BJ (cell line): ENCODE data around the gene ATRNL1. TPM values are rescaled to one million over a fixed set of nuclear protein-coding genes. Genes with fewer than 3 reads are reported as not detected.
A peak's percentile ranks its signal among the peaks of the same experiment; 100 is the strongest.

ENCODE experiments used
- CTCF ChIA-PET: fragments of 350-600 bp; formaldehyde crosslinking; extraction: SDS; loops from one replicate; lab custom pipeline; 2021; ENCODE audit warnings: antibody characterized with exemption, inconsistent platforms; lab: Yijun Ruan, JAX
- POLR2A ChIA-PET: fragments of 300-600 bp; sonication (Branson Sonifier 250); formaldehyde crosslinking; extraction: SDS; loops from one replicate; lab custom pipeline; 2021; ENCODE audit warnings: antibody characterized with exemption; lab: Charles Lee
- DNase-seq: peaks from one replicate; pipeline ENCODE4 v3.0.0-alpha.2; 2011; ENCODE audit warnings: low read depth
- H3K27me3 ChIP-seq: 2 replicates; pipeline ENCODE4 v1.6.0; 2011; ENCODE audit warnings: low read length; ENCODE audit not compliant: control insufficient read depth, insufficient read depth
- H3K36me3 ChIP-seq: 2 replicates; pipeline ENCODE4 v1.5.1; 2011; ENCODE audit warnings: low read length; ENCODE audit not compliant: control insufficient read depth, insufficient read depth
- H3K4me3 ChIP-seq: 2 replicates; pipeline ENCODE4 v1.5.1; 2011; ENCODE audit warnings: low read depth, mild to moderate bottlenecking, control low read depth, low read length
- polyA plus RNA-seq: library from polyadenylated mRNA; depleted of rRNA; stranded (reverse); fragments of >200 nt; gene quantifications from 2 replicates; pipeline ENCODE4 v1.2.3, GENCODE V29; 2011
- TF ChIP-seq, protein P1 (sequence below): IDR thresholded peaks from 2 replicates; pipeline ENCODE4 v1.5.1; 2011; ENCODE audit warnings: low read depth, mild to moderate bottlenecking, control low read depth, inconsistent platforms, low read length, moderate library complexity; ENCODE audit not compliant: insufficient read depth

ATRNL1 gene
- polyA plus RNA-seq, 1 experiment, result not detected

DNA sequence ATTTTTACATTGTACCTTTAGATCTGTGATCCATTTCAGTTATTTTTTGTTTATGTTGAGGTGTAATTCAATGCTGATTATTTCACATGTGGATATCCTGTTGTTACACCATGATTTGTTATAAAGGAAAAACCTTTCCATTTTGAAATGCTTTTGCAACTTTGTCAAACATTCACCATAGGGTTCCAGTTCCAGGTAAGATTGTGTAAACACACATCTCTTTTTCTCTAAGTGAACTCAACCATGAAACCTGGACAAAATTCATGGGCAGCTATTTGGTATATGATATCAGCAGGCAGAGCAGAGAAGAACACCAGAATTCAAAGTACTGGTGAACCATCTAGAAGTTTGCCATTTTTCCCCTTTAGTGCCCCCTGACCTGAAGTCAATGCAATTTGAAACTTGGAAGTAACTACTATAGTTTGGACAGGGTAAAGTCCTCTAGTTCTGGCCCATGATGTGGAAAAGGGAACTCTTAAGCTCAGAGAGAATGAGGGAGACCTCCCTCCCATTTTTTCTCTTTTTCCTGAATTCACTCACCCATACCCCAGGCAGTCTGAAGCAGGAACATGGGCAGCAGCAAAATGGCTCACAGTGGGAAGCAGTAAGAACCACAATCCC is 446.1 kb downstream of the ATRNL1 start:
- POLR2A ChIA-PET, result no interaction called here

DNA sequence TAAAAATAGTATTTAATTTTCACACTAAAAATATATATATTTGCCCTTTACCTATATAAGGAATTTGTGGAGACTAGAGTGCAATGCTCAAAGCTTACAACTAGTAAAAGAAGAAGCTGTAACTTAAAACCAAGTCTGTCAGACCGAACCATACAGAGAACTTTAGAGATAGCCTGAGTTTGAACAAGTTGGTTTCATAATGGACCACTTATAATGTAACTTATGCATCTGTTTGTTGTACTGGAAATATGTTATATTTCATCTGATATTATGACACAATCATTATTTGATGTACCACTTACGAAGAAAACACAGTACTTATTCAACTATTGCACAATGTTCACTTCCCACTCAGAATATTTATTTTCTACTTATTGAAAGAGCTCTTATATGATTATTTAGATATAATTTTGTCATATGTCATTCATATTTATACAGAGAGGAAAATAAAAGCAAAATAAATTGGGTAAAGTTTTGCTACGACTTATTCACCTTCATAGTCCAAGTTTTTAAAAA is 462.8 kb downstream of the ATRNL1 start:
- Histone ChIP-seq H3K27me3 (no peaks in the 10 kb centered on the region), H3K4me3 (no peak overlapping the region), H3K36me3 (no peaks in the 10 kb centered on the region)
- TF ChIP-seq, protein P1, sequence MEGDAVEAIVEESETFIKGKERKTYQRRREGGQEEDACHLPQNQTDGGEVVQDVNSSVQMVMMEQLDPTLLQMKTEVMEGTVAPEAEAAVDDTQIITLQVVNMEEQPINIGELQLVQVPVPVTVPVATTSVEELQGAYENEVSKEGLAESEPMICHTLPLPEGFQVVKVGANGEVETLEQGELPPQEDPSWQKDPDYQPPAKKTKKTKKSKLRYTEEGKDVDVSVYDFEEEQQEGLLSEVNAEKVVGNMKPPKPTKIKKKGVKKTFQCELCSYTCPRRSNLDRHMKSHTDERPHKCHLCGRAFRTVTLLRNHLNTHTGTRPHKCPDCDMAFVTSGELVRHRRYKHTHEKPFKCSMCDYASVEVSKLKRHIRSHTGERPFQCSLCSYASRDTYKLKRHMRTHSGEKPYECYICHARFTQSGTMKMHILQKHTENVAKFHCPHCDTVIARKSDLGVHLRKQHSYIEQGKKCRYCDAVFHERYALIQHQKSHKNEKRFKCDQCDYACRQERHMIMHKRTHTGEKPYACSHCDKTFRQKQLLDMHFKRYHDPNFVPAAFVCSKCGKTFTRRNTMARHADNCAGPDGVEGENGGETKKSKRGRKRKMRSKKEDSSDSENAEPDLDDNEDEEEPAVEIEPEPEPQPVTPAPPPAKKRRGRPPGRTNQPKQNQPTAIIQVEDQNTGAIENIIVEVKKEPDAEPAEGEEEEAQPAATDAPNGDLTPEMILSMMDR, result no peak
- POLR2A ChIA-PET, result no interaction called here
- DNase-seq, result no peak
- CTCF ChIA-PET, result no interaction called here

More for the DNA sequence above, 446.1 kb downstream of the ATRNL1 start:
- CTCF ChIA-PET, result no interaction called here
- no peak for DNase-seq
- Histone ChIP-seq H3K36me3 (no peaks in the 10 kb centered on the region), H3K27me3 (no peaks in the 10 kb centered on the region), H3K4me3 (no peak overlapping the region)
- TF ChIP-seq, protein P1, result no peak

DNA sequence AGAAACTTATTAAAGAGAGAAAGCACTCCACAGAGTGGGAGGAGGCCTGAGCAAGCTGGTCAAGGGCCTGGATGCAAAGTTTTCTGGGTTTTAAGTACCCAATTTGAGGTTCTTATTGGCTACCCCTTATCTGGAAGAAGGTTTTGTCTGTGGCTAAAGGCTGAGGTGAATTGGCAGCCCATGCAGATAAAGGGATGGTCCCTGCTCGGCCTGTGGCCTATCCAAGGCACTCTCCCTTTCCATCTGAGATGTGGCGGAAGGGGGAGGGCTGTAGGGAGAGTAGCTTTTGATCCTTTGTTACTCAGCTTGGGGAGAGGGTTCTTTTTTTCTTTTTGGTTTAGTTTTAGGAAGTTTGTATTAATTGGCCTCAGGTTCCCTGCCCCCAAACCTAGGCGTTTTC is 465.1 kb downstream of the ATRNL1 start:
- no peaks in the 10 kb centered on the region for H3K36me3 ChIP-seq
- ChIA-PET POLR2A (no interaction called here), CTCF (no interaction called here)
- H3K4me3 ChIP-seq, result no peak overlapping the region
- TF ChIP-seq, protein P1, result no peak
- no peaks in the 10 kb centered on the region for H3K27me3 ChIP-seq
- DNase-seq, result no peak

DNA sequence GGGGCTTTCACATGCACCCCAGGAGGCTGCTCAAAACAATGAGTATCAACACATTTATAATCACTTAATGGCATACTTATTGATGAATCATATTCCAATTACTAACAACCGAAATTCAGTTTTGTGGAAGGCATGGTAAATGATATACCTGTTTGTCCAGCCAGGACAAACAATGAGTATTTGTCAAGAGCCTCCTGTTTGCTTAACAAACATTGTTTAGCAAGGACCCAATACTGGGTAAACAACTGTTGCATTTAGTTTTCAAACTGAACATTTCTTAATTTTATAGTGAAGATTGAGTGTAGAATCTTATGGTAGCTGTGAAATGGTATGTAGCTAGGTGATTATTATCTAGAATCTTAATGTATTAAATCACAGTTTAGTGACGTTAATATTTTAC is 473.7 kb downstream of the ATRNL1 start:
- H3K27me3 ChIP-seq, result no peaks in the 10 kb centered on the region
- ChIA-PET CTCF (no interaction called here), POLR2A (no interaction called here)
- H3K36me3 ChIP-seq, result no peaks in the 10 kb centered on the region
- no peak overlapping the region for H3K4me3 ChIP-seq
- TF ChIP-seq, protein P1, result no peak
- DNase-seq, result no peak

DNA sequence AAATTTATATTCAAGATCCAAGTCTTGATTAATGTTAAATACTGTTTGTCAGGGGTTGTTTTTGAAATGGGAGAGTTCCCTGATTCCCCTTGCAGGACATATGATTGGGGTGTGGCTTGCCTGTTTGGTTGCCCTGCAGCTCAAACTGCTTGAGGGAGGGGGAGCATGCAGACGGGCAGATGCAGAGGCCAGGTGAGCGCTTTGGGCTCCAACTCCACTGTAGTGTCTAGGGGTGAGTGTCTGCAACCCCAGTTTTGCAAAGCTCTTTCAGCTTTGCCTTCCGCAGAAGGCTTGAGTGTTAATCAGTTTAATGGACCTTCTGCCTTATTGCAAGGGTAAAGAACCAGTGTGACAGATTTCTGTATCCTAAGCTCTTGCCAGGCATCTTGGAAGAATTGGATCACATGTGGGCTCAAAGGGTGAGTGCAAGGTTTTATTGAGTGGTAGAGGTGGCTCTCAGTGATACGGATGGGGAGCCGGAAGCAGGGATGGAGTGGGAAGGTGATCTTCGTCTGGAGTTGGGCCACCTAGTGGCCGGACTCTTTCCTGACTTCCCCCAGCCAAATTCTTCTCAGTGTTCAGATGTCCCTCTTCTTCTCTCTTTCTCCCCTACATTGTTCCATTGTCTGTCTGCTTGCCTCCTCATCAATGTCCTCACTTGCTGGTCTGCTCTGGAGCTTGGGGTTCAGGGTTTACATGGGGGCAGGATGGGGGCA is 479.7 kb downstream of the ATRNL1 start:
- TF ChIP-seq, protein P1, result peak; percentile 32; the same call in 1 of the 2 replicates
- ChIA-PET CTCF (interaction anchor here (0.8 kb wide), 2 partner anchors 11 to 19 kb away, joined by 3 to 4 read pairs; no protein-coding TSS in a partner anchor), POLR2A (no interaction called here)
- H3K27me3 ChIP-seq, result no peaks in the 10 kb centered on the region
- H3K36me3 ChIP-seq, result no peaks in the 10 kb centered on the region
- H3K4me3 ChIP-seq, result no peak overlapping the region
- DNase-seq, result no peak
